GM18507 (cell line): ENCODE results near the gene FAM118B.
"Not testable (repeated sequence)": the region's sequence is repeated elsewhere in the genome, so short reads cannot be mapped to it uniquely, and the experiment has no call there.

Experiments used
- DNase-seq: peaks from one replicate; pipeline ENCODE4 v3.0.0; 2011; ENCODE audit warnings: low read depth; ENCODE audit not compliant: insufficient read length; ENCODE audit errors: extremely low spot score
- FAIRE-seq: peaks from 2 replicates; lab custom pipeline; 2011; peaks lifted over from hg19 to GRCh38; lab: Jason Lieb, UNC

FAM118B gene

GRCh38 chr11:126214841-126215240, 3.3 kb downstream of the FAM118B start:
- no peak for DNase-seq

GRCh38 chr11:126216526-126217305, 5.1 kb downstream of the FAM118B start:
- DNase-seq = no peak
- FAIRE-seq = no peak

More at GRCh38 chr11:126214841-126215240, 3.3 kb downstream of the FAM118B start:
- no peak for FAIRE-seq

- DNase-seq (no peak), FAIRE-seq (no peak)
Measured at GRCh38 chr11:126217491-126217890, 5.9 kb downstream of the FAM118B start.

- no peak for DNase-seq
- no peak for FAIRE-seq
Measured at GRCh38 chr11:126219547-126219946, 8.0 kb downstream of the FAM118B start.

- no peak for DNase-seq
- no peak for FAIRE-seq
Measured at GRCh38 chr11:126224647-126225294, 13.2 kb downstream of the FAM118B start.

- DNase-seq (no peak), FAIRE-seq (no peak)
Measured at GRCh38 chr11:126225295-126225665, 13.7 kb downstream of the FAM118B start.

GRCh38 chr11:126226334-126227084, 14.9 kb downstream of the FAM118B start:
- DNase-seq (no peak), FAIRE-seq (no peak)

GRCh38 chr11:126229858-126230540, 18.4 kb downstream of the FAM118B start:
- FAIRE-seq = no peak
- DNase-seq = no peak

GRCh38 chr11:126231725-126232459, 20.3 kb downstream of the FAM118B start:
- DNase-seq (no peak), FAIRE-seq (no peak)

- FAIRE-seq = no peak
- no peak for DNase-seq
Measured at GRCh38 chr11:126232683-126233082, 21.1 kb downstream of the FAM118B start.

- DNase-seq = no peak
- FAIRE-seq = no peak
Measured at GRCh38 chr11:126233391-126233790, 21.8 kb downstream of the FAM118B start.

- FAIRE-seq (no peak), DNase-seq (no peak)
Measured at GRCh38 chr11:126246636-126247035, 35.1 kb downstream of the FAM118B start.

GRCh38 chr11:126253265-126253664, 41.7 kb downstream of the FAM118B start:
- DNase-seq (no peak), FAIRE-seq (no peak)

GRCh38 chr11:126254819-126255218, 43.2 kb downstream of the FAM118B start:
- DNase-seq (no peak), FAIRE-seq (no peak)

GRCh38 chr11:126255507-126255906, 43.9 kb downstream of the FAM118B start:
- FAIRE-seq, DNase-seq: not testable (repeated sequence)

GRCh38 chr11:126256216-126256615, 44.6 kb downstream of the FAM118B start:
- FAIRE-seq = no peak
- no peak for DNase-seq

GRCh38 chr11:126257144-126257543, 45.6 kb downstream of the FAM118B start:
- FAIRE-seq = no peak
- no peak for DNase-seq

- DNase-seq = no peak
- no peak for FAIRE-seq
Measured at GRCh38 chr11:126257764-126258163, 46.2 kb downstream of the FAM118B start.

GRCh38 chr11:126262216-126262615, 50.6 kb downstream of the FAM118B start:
- DNase-seq (no peak), FAIRE-seq (no peak)
